Measurements from ENCODE around the gene RERE.
"Not testable (repeated sequence)": the region's sequence is repeated elsewhere in the genome, so short reads cannot be mapped to it uniquely, and the experiment has no call there.

The RERE gene

DNA sequence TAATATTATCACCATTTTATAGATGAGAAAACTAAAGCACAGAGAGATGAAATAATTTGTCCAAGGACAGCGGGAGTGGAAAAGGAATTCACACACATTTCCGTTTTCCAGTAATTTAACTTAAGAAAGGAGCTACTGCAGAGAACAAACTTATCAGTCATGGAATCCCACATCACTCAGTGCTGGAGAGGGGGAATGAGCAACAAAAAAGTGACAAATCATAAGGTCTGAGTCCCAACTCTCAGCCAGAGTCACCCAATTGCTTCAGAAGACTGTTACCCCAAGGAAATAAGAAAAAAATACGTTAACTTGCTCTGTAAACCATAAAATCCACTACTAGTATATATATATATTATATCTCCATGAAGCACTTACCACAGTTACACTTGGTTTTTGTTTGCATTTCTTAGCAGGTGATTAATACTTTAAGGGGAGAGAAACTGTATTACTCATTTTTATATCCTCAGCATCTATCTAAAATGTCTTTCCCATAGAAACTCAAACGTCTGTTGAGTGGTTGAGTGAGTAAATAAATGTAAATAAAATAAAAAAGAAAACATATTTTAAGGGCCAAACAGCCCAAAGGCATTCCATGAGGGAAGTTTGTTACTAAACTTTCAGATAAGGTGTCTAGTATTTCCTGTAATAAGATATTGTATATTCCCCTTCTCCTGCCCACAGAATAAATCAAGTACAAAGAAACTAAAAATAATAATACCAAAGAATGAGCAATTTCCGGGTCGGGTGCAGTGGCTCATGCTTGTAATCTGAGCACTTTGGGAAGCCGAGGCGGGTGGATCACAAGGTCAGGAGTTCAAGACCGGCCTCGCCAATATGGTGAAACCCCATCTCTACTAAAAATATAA is 422.8 kb downstream of the RERE start:
- peak in 1 of 6 experiments; percentile 21 for DNase-seq

DNA sequence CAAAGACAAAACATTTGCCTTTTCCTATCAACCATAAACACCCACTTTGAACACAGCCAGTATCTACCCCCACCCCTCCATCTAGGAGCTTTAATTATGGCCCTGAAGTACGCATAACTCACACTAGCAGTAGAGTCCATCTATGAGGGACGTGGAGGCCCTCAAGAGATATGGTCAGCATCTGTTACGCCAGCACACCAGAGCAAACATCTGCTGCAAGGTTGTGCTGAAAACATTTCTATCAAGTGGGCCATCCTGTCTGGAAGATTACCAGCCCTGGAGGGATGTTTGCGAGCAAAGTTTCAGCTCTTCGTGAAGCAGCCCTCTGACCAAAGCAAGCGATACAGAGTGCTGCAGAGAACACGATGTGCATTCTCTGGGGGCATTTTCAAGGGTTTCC is 424.9 kb downstream of the RERE start:
- DNase-seq, result no peak

DNA sequence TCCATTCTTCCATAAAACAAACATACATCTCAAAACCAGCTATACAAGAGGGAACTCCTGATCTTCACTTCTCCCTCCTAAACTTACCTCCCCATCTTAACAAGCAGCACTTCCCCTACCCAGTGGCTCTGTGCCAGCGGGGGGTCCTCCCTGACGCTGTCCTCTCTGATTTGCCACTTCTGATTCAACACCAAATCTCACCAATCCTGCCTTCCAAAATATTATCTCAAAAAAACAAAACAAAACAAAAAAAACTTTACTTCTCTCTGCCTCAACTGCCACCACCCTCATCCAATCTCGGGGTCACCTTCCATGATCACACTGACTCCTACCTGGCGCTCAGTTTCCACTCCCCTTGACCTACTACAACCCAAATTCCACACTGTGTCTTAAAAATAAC is 426.7 kb downstream of the RERE start:
- DNase-seq, result no peak

DNA sequence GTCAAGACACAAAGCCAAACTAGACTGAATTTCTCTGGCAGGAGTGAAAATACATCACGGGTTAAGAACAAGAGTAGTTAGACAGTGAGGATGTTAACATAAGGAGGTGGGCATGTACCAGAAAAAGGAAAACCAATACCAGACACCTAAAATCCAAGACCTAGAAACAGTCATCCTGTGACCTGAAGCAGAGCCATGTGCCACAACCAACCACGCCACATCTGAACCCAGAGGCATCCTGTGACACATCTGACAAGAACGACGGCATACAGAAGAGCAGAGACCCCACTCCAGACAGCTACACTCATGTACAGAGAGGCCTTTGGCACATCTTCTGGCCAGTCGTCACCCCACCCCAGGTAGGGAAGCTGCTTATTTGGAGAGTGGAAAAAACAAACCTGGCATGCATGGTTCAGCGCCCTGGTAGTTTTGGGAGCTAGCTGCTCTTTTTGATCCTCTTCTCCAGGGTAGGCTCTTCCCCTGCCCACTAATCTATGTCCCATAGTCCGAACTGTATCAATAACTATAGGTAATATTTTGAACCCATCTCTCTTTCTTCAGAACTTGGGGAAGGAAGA is 427.4 kb downstream of the RERE start:
- peak in 1 of 6 experiments; percentile 3 for DNase-seq

DNA sequence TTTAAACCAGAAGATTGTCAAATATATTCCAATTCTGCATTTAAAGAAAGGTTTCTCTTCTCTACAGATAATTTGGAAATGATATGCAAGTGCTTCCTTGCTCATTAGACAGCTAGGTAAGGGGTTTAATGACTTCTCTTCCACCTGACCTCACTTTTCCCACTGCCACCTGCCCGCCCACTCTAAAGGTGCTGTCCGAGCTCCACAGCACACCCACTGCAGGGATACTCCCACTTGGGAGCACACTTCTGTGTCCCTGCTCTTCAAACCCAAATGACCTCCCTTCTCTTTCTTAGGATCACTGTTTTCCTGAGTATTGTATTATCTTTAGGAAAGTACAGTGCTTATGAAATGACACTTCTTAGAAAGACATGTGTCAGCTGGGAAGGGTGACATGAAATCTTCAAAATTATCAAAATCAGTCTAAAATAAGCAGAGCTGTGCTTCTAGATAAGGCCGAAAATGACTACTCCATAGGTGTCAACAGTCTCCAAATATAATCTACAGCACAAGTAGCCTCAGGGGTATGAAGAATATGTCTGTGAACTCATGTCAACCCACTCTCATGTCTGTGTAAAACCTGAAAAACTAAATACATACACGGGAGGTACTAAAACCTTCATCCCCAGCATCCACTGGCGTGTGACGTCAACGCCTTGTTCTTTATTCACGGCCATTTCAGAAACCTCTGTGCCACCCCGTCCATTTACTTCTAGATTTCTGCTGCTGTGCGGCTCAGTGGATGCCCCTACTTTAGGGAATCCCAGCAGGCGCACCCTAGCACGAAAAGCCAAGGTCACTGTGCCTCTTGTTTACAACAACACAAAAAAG is 428.5 kb downstream of the RERE start:
- no peak for DNase-seq

DNA sequence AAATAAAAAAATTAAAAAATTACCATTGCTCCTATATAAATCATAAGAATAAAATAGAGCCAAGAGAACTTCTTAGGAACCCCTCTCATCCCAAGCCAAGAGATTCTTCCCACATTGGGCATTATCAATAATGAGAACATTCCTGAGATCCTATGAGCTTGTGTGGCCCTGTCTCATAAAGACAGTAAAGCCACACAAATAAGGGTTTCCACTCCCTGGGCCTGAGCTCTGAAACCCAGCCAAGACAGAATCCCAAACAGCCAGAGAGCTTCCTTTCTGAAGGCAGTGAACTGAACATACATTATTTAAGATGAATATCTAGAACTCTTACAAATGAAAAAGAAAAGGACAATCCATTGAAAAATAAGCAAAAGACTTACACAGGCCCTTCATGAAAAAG is 431.2 kb downstream of the RERE start:
- DNase-seq, result no peak

DNA sequence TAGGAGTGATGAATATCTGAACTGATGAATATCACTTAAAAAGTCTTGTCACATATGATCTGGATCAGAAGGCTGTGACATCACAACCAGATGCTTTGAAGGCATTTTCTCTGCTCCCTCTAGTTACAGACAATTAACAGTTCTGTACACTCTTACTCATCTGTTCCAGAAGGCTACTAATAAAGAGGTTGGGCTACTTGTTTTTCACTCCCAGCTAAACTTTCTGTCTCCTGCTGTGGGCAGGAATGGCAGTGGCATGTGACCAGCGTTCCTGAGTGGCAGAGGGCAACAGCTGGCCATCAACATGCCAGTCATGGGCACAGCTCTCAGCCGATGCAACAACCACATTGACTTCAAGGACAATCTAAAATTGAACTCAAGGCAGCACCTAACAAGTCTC is 432.9 kb downstream of the RERE start:
- no peak for DNase-seq

DNA sequence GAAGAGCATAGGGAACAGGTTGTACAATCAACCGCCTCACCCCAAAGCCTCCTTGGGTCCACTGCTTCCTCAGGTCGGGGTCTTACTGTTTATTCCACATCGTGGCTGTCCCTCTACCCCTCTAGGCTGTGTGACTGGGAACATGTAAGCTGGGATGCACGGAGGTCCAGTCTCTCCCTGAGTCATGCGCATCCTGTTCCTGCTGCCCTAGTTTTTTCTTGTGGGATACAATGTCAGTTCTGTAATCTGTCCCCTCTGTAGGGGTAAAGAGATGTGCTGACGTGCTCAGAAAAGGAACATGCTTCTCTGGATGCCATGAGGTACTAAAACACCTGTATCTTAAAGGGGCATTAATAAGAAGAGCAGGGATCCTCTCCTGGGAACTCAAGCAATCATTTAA is 433.4 kb downstream of the RERE start:
- no peak for DNase-seq

DNA sequence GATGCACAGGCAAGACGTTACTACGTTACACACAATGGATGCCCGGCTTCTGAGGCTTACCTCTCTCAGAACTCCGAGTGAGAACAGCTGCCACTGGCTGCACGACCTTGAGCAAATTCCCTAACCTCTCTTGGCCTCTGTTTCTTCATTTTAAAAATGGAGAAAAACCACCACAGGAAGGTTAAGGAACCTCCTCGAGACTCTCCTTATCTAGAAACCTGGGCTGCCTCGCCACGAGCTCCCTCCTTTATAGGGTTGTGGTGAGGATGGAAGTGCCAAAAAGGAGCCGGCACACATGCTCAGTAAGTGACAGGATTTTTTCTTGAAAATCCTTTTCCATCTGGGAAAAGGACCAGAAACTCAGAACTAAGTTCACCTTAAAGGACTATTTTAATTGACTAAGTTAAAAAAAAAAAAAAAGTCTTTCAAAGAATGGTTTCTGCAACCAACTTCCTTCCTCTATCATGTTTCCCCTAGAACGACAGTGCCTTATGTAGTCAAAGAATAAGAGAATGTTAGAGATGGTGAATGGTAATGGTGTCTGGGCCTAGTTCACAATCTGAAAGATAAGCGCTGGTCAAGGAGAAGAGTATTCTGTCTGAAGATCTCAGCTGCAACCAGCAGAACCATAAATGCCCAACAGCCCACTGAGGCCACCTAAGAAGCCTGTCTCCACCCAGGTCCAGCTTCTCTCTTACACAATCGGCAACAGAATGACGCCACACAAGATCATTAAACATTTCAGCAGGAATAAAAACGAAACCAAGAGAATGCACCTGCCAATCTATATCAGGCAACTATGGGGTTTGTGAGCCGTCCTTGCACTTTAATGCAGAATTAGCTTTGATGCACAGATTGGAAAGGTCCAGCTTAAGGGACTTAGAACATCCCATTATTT is 434.6 kb downstream of the RERE start:
- DNase-seq, result peak in 3 of 6 experiments; percentile 27 to 57 (median 32)

DNA sequence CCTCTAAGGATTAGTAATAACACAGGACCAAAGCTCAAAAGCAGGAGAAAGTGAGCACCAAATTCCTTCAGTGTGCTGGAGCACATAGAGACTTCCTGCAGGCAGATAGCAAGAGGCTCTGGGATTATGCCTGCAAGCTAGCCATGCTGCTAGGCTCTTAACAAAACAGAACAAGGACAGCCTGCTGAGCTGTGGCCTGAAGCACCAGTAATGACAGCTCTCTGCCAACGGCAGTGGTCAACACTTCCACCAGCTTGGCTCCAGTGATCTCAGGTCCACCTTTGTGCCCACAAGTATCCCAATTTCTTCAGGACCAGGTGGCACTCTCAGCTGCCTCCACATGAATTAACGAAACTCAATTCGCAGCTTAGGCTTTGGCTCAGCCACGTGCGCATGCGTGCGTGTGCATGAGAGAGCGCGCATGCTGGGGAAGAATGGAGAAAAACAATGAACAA is 435.4 kb downstream of the RERE start:
- DNase-seq, result no peak

DNA sequence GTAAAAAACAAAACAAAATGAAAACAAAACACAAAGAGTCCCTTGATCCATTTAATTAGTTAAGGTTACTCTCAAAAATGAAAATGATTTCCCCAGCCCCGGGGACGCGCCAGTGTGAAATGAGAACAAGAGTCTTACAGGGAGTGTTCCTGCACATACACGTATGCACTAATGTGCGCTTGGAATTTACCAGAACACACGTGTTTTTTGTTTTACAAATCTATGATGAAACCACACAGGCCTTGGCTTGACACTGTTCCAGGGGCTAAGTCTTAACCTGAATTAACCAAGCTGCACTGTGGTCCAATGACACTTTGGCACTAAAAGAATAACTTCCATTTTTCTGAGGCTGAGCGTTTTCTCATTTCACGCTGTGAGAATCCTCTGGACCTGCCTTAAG is 435.8 kb downstream of the RERE start:
- no peak for DNase-seq

DNA sequence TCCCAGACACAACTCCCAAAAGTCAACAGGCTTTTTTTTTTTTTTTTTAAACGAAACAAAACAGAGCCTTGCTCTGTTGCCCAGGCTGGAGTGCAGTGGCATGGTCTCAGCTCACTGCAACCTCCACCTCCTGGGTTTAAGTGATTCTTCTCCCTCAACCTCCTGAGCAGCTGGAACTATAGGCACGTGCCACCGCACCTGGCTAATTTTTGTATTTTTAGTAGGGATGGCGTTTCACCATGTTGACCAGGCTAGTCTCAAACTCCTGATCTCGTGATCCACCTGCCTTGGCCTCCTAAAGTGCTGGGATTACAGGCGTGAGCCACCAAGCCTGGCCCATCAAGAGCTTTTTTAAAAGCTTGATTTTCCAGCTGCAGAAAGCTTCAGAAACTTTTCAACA is 437.1 kb downstream of the RERE start:
- DNase-seq, result not testable (repeated sequence)

DNA sequence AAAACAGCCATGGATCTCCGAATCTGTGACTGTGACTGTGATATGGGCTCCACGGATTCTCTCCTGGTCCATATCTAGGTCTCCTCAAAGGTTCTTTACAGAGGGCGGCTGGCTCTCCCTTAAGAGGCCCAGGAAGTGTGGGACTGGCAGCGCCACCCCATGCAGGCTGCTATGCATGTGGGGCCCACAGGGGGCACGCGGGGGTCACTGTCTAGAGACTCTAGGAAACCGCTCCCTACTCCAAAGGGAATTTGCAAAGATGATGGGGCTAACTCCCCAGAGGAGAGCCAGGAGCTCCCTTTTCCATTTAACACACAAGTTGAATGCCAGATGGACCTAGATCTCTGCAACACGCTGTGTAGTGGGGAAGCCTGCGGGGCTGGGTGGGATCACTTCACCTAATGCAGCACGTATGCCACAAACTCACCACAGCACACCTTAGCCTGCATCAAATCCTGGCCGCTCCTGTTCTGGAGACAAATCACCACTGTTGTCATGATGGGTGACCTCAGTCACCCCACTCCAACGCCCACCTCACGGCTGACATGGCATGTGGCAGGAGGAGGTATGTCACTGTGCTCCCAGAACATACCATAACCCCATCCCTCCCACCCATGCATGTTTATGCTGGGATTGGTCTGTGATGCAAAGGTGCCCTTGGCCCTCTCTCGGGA is 437.8 kb downstream of the RERE start:
- no peak for DNase-seq

DNA sequence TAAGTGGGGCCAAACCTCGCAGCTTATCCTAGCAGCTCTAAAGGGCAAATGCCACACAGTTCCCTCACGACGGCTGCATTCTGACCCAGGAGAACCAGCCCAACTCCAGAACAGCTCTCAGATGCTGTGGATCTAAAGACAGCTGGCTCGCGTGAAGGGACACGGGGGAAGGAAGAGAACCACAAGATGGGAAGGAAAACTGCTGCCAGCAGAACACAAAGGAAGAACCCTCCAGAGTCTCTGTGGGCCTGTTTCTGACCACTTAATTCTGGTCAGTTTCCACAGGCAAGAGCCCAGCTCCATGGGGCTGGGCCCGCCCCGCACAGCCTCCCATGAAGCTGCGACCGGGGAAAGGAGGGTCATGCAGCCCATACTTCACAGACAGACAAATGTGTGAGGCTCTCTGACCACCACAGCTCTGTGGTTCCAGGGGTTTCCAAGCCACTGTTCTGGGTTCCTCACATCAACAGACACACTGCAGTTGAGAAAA is 438.4 kb downstream of the RERE start:
- DNase-seq, result no peak

DNA sequence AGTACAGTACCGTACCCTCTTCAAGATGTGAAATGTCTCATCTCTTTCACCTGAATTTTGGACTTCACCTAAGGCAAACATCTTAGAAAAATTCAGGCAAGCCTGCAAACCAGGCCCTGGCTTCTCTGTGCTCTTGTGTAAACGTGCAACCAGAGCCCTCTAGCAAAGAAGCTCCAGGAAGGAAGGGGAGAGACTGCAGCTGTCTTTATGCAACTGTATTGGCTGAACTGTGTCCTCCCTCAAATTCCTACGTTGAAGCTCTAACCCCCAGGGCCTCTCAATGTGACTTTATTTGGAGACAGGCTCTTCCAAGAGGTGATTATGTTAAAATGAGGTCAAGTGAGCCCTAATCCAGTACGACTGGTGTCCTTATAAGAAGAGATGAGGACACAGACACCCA is 439.3 kb downstream of the RERE start:
- DNase-seq, result no peak

DNA sequence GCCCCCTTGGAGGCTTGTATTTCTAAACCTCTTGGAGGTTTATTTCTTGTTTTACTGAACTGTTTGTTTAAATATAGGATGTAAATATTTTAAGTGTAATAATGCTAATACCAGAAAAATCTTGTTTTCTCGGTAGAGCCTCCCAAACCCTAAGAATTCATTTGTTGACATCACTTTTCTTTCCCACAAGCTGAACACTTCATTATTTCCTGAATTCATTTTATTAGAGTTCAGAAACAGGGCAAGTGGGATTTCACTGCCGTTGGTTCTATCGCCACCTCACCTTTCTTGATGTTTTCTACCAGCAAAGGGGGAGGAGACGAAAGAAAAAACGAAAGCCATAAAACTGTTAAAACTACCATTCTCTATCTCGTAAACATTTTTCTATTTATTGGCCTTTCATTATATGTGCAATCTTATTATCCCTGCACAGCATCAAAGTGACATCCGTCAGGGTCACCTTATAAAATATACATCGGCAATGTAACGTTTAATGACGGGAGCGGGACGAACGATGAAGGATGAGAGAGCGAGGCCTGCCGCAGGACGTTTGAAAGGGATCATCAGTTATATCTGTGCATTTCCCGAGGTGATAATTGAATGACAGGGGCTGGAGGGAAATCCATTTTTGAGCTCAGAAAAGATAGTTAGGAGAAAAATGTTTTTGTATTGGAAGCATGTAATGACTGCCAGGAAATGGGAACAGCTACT is 440.0 kb downstream of the RERE start:
- no peak for DNase-seq

DNA sequence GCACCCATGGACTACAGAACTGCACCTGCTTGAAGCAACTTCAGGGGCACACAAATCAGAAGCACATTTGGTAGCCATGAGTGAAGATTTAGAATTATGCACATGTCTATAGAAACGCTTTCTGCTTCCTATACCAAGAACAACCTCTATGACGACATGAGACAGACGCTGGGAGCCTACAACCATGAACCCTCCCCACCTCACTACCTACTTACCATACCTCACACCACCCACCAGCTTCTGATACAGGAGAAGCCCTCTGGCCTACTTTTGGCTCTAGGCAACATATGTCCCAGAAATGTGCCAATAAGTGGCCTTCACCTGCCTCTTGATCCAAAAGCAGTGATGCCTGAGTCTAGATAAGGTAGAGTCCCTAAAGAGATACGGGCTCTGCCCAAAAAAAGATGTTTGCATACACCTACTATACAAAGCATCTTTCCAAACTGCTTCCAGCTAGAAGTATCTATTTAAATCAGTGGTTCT is 441.0 kb downstream of the RERE start:
- no peak for DNase-seq

DNA sequence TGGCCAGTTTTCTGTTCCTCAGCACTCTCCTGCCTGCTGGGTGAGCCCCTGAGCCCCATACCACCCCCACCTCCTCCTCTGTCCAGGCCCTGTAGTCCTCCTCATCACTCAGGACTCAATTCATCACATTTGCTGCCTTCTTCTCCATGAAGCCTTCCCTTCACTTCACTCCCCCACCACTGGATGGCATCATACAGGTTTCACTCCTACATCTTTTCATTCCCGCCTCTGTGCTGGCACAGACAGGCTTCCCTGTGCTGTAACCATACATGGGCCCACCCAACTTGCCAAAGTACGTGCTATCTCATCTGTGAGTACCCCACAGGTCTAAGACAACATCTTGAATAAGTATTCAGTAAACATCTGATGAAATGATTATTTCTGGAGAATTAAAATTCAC is 442.6 kb downstream of the RERE start:
- peak in 1 of 6 experiments; percentile 16 for DNase-seq

DNA sequence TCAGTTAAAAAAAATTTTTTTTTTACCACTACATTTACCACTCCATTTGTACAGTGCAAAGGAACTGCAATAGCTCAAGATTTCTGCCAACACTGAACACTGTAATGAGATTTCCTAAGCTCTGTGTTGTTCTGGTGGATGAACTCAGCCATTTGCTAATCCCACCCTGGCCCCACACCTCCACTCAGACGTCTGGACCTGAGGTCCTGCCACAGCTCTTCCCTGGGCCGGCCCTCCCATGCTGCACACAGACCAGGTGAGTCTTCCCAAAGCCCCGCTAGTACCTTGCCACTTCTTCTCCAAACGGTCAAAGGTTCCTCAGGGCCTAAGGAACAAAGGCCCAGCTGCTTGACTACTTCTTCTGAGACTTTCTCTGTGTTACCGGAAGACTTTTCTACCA is 443.1 kb downstream of the RERE start:
- DNase-seq, result no peak

DNA sequence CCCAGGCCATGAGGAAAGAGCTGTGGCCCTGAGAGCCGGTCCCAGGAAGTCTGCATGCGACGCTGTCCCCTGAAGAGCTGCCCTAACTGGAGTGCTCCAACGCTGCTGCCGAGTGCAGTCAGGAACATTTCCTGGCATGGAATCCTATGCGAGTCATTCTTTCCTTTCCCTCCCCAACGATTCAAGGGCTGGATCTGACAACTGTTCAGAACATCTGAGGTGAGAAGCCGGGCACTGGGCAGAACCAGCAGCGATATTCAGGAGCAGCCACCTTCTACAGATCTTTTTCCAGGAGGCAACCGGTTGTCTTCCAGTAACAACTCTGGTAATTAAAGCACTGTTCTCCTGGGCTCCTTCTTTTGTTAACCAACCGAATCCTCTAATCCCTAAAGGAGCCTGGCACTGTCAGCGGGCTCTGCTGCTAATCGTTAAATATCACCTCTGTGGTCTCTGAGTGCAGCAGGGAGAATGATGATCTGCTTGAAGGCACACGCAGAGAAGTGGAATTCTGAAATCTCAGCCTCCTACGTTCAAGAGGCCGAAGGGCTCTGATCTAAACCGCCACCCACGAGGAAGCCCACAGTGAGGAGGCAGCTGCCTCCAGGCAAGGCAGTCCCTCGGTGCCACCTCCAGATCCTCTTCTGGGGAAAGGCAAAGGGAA is 443.7 kb downstream of the RERE start:
- DNase-seq, result no peak
